ENCODE results near the gene CORO2B. TPM values are rescaled to one million over a fixed set of nuclear protein-coding genes. Genes with fewer than 3 reads are reported as not detected.

CORO2B gene
- total and polyA plus RNA-seq, 4 donors: 1.8 to 9.2 (median 5.0) TPM

- Histone ChIP-seq H3K27me3 (ENCODE audit: control insufficient read depth in 1 of 2, insufficient read depth in 2 of 2, low read length in 1 of 2) (no peaks in the 10 kb centered on the region), H3K36me3 (ENCODE audit: control insufficient read depth in 1 of 2, insufficient read depth in 2 of 2, low read length in 1 of 2) (no peaks in the 10 kb centered on the region), H3K4me3 (ENCODE audit: low read length in 2 of 2) (no peak overlapping the region), H3K4me1 (ENCODE audit: control insufficient read depth in 1 of 2, insufficient read depth in 2 of 2, low read length in 2 of 2) (peaks cover 0 to 2% of the 10 kb centered on the region in 2 donors), H3K9me3 (ENCODE audit: control insufficient read depth, low read length) (no peaks in the 10 kb centered on the region), H3K27ac (ENCODE audit: low read depth in 1 of 2, low read length in 2 of 2) (no peak overlapping the region)
- DNase-seq: no peak
- intact Hi-C loops (cut with DNase I): no loop called here
- ATAC-seq (ENCODE audit: low FRiP score): no peak
- WGBS, 2 donors: 7 to 10% methylated on average over 2 of the region's 2 CpGs
Measured at GRCh38 chr15:68768321-68768720, 189.5 kb downstream of the CORO2B start.

- intact Hi-C loops (cut with DNase I): no loop called here
- DNase-seq (no peak), ATAC-seq (ENCODE audit: low FRiP score) (no peak)
- WGBS, 2 donors: 94 to 100% methylated on average over 2 of the region's 2 CpGs
- Histone ChIP-seq H3K4me3 (ENCODE audit: low read length in 2 of 2) (no peak overlapping the region), H3K9me3 (ENCODE audit: control insufficient read depth, low read length) (no peaks in the 10 kb centered on the region), H3K27me3 (ENCODE audit: control insufficient read depth in 1 of 2, insufficient read depth in 2 of 2, low read length in 1 of 2) (no peaks in the 10 kb centered on the region), H3K36me3 (ENCODE audit: control insufficient read depth in 1 of 2, insufficient read depth in 2 of 2, low read length in 1 of 2) (no peaks in the 10 kb centered on the region), H3K4me1 (ENCODE audit: control insufficient read depth in 1 of 2, insufficient read depth in 2 of 2, low read length in 2 of 2) (no peaks in the 10 kb centered on the region), H3K27ac (ENCODE audit: low read depth in 1 of 2, low read length in 2 of 2) (no peak overlapping the region)
Measured at GRCh38 chr15:68769702-68770101, 190.9 kb downstream of the CORO2B start.

GRCh38 chr15:68770216-68770615 lies 191.4 kb downstream of the CORO2B start:
- H3K27ac ChIP-seq (ENCODE audit: low read depth in 1 of 2, low read length in 2 of 2): no peak overlapping the region
- DNase-seq (no peak), ATAC-seq (ENCODE audit: low FRiP score) (no peak)
- no peaks in the 10 kb centered on the region for H3K9me3 ChIP-seq (ENCODE audit: control insufficient read depth, low read length)
- no peaks in the 10 kb centered on the region for H3K4me1 ChIP-seq (ENCODE audit: control insufficient read depth in 1 of 2, insufficient read depth in 2 of 2, low read length in 2 of 2)
- intact Hi-C loops (cut with DNase I): no loop called here
- no peak overlapping the region for H3K4me3 ChIP-seq (ENCODE audit: low read length in 2 of 2)
- H3K36me3 ChIP-seq (ENCODE audit: control insufficient read depth in 1 of 2, insufficient read depth in 2 of 2, low read length in 1 of 2): no peaks in the 10 kb centered on the region
- H3K27me3 ChIP-seq (ENCODE audit: control insufficient read depth in 1 of 2, insufficient read depth in 2 of 2, low read length in 1 of 2): no peaks in the 10 kb centered on the region

- 95 to 96% methylated on average over 2 of the region's 2 CpGs for WGBS, 2 donors
- ATAC-seq (ENCODE audit: low FRiP score): no peak
- intact Hi-C loops (cut with DNase I): no loop called here
- H3K36me3 ChIP-seq (ENCODE audit: control insufficient read depth in 1 of 2, insufficient read depth in 2 of 2, low read length in 1 of 2): peaks cover 0 to 3% of the 10 kb centered on the region in 2 donors
- H3K4me1 ChIP-seq (ENCODE audit: control insufficient read depth in 1 of 2, insufficient read depth in 2 of 2, low read length in 2 of 2): no peaks in the 10 kb centered on the region
- no peaks in the 10 kb centered on the region for H3K9me3 ChIP-seq (ENCODE audit: control insufficient read depth, low read length)
- no peak overlapping the region for H3K4me3 ChIP-seq (ENCODE audit: low read length in 2 of 2)
- no peaks in the 10 kb centered on the region for H3K27me3 ChIP-seq (ENCODE audit: control insufficient read depth in 1 of 2, insufficient read depth in 2 of 2, low read length in 1 of 2)
- no peak for DNase-seq
- H3K27ac ChIP-seq (ENCODE audit: low read depth in 1 of 2, low read length in 2 of 2): no peak overlapping the region
Measured at GRCh38 chr15:68773036-68773435, 194.2 kb downstream of the CORO2B start.

GRCh38 chr15:68774120-68774519 lies 195.3 kb downstream of the CORO2B start:
- DNase-seq (no peak), ATAC-seq (ENCODE audit: low FRiP score) (no peak)
- H3K36me3 ChIP-seq (ENCODE audit: control insufficient read depth in 1 of 2, insufficient read depth in 2 of 2, low read length in 1 of 2): peaks cover 0 to 3% of the 10 kb centered on the region in 2 donors
- H3K27ac ChIP-seq (ENCODE audit: low read depth in 1 of 2, low read length in 2 of 2): no peak overlapping the region
- H3K4me3 ChIP-seq (ENCODE audit: low read length in 2 of 2): no peak overlapping the region
- H3K9me3 ChIP-seq (ENCODE audit: control insufficient read depth, low read length): no peaks in the 10 kb centered on the region
- no peaks in the 10 kb centered on the region for H3K4me1 ChIP-seq (ENCODE audit: control insufficient read depth in 1 of 2, insufficient read depth in 2 of 2, low read length in 2 of 2)
- 94% methylated on average over 4 of the region's 4 CpGs for WGBS, 2 donors
- intact Hi-C loops (cut with DNase I): no loop called here
- no peaks in the 10 kb centered on the region for H3K27me3 ChIP-seq (ENCODE audit: control insufficient read depth in 1 of 2, insufficient read depth in 2 of 2, low read length in 1 of 2)

GRCh38 chr15:68774521-68775235 lies 195.9 kb downstream of the CORO2B start:
- DNase-seq: no peak
- no peaks in the 10 kb centered on the region for H3K9me3 ChIP-seq (ENCODE audit: control insufficient read depth, low read length)
- 88 to 92% methylated on average over 3 of the region's 3 CpGs for WGBS, 2 donors

GRCh38 chr15:68775236-68775577 lies 196.4 kb downstream of the CORO2B start:
- Histone ChIP-seq H3K4me1 (ENCODE audit: control insufficient read depth in 1 of 2, insufficient read depth in 2 of 2, low read length in 2 of 2) (no peaks in the 10 kb centered on the region), H3K9me3 (ENCODE audit: control insufficient read depth, low read length) (no peaks in the 10 kb centered on the region), H3K27ac (ENCODE audit: low read depth in 1 of 2, low read length in 2 of 2) (peak overlapping the region in 1 of 2 donors; percentile 4), H3K27me3 (ENCODE audit: control insufficient read depth in 1 of 2, insufficient read depth in 2 of 2, low read length in 1 of 2) (no peaks in the 10 kb centered on the region), H3K36me3 (ENCODE audit: control insufficient read depth in 1 of 2, insufficient read depth in 2 of 2, low read length in 1 of 2) (peaks cover 0 to 3% of the 10 kb centered on the region in 2 donors), H3K4me3 (ENCODE audit: low read length in 2 of 2) (no peak overlapping the region)
- intact Hi-C loops (cut with DNase I): no loop called here
- DNase-seq: no peak
- peak; percentile 62 for ATAC-seq (ENCODE audit: low FRiP score)
- 50 to 59% methylated on average over 3 of the region's 3 CpGs for WGBS, 2 donors

More at GRCh38 chr15:68774521-68775235, 195.9 kb downstream of the CORO2B start:
- H3K36me3 ChIP-seq (ENCODE audit: control insufficient read depth in 1 of 2, insufficient read depth in 2 of 2, low read length in 1 of 2): peaks cover 0 to 3% of the 10 kb centered on the region in 2 donors
- no peaks in the 10 kb centered on the region for H3K4me1 ChIP-seq (ENCODE audit: control insufficient read depth in 1 of 2, insufficient read depth in 2 of 2, low read length in 2 of 2)
- no peak overlapping the region for H3K4me3 ChIP-seq (ENCODE audit: low read length in 2 of 2)
- no peak overlapping the region for H3K27ac ChIP-seq (ENCODE audit: low read depth in 1 of 2, low read length in 2 of 2)
- H3K27me3 ChIP-seq (ENCODE audit: control insufficient read depth in 1 of 2, insufficient read depth in 2 of 2, low read length in 1 of 2): no peaks in the 10 kb centered on the region
- ATAC-seq (ENCODE audit: low FRiP score): peak; percentile 12
- intact Hi-C loops (cut with DNase I): no loop called here

- intact Hi-C loops (cut with DNase I): no loop called here
- peak; percentile 91 to 93 for DNase-seq
- Histone ChIP-seq H3K4me3 (ENCODE audit: low read length in 2 of 2) (no peak overlapping the region), H3K9me3 (ENCODE audit: control insufficient read depth, low read length) (no peaks in the 10 kb centered on the region), H3K4me1 (ENCODE audit: control insufficient read depth in 1 of 2, insufficient read depth in 2 of 2, low read length in 2 of 2) (no peaks in the 10 kb centered on the region), H3K27ac (ENCODE audit: low read depth in 1 of 2, low read length in 2 of 2) (peak overlapping the region; percentile 60 to 69), H3K27me3 (ENCODE audit: control insufficient read depth in 1 of 2, insufficient read depth in 2 of 2, low read length in 1 of 2) (no peaks in the 10 kb centered on the region), H3K36me3 (ENCODE audit: control insufficient read depth in 1 of 2, insufficient read depth in 2 of 2, low read length in 1 of 2) (peaks cover 0 to 3% of the 10 kb centered on the region in 2 donors)
- WGBS, 2 donors: 3 to 9% methylated on average over 8 of the region's 8 CpGs
- ATAC-seq (ENCODE audit: low FRiP score): peak; percentile 93
Measured at GRCh38 chr15:68775671-68776476, 197.1 kb downstream of the CORO2B start.
